Spleen (tissue), 11 donors: ENCODE data around the gene HS6ST2. TPM values are rescaled to one million over a fixed set of nuclear protein-coding genes. Genes with fewer than 3 reads are reported as not detected.
"Not testable (repeated sequence)": the region's sequence is repeated elsewhere in the genome, so short reads cannot be mapped to it uniquely, and the experiment has no call there.

Source experiments
- DNase-seq: peaks from one replicate; pipeline ENCODE4 v3.0.0-alpha.2; 2020
- H3K27ac ChIP-seq, 8 donors: fragments of 200-600 bp; sonication (generic) in 7 of 8; 1 replicate in 4 of 8; 2 replicates in 4 of 8; pipeline versions ENCODE4 v1.5.0 to v1.8.0; 2016 to 2021; ENCODE audit warnings: inconsistent platforms in 4 of 8, mild to moderate bottlenecking in 4 of 8, moderate library complexity in 1 of 8
- H3K27me3 ChIP-seq, 7 donors: fragments of 200-600 bp; sonication (generic) in 6 of 7; replicated peaks in 1 of 7; 1 replicate in 4 of 7; 2 replicates in 3 of 7; pipeline versions ENCODE4 v1.5.0 to v1.8.0; 2016 to 2021; ENCODE audit warnings: inconsistent platforms in 3 of 7, mild to moderate bottlenecking in 1 of 7
- H3K36me3 ChIP-seq, 6 donors: fragments of 200-600 bp; sonication (generic) in 5 of 6; 1 replicate in 4 of 6; 2 replicates in 2 of 6; pipeline versions ENCODE4 v1.5.0 to v1.8.0; 2016 to 2021; ENCODE audit warnings: inconsistent platforms in 2 of 6
- H3K4me1 ChIP-seq, 6 donors: fragments of 200-600 bp; sonication (generic) in 5 of 6; 1 replicate in 3 of 6; 2 replicates in 3 of 6; pipeline versions ENCODE4 v1.5.0 to v1.8.0; 2016 to 2021; ENCODE audit warnings: inconsistent platforms in 3 of 6
- H3K4me3 ChIP-seq, 8 donors: fragments of 200-600 bp; sonication (generic) in 7 of 8; 1 replicate in 4 of 8; 2 replicates in 4 of 8; pipeline versions ENCODE4 v1.5.0 to v1.8.0; 2016 to 2021; ENCODE audit warnings: inconsistent platforms in 4 of 8, mild to moderate bottlenecking in 4 of 8, moderate library complexity in 2 of 8
- H3K9me3 ChIP-seq, 8 donors: fragments of 200-600 bp; sonication (generic) in 7 of 8; 1 replicate in 4 of 8; 2 replicates in 4 of 8; pipeline versions ENCODE4 v1.5.0 to v1.8.0; 2016 to 2021; ENCODE audit warnings: inconsistent platforms in 4 of 8
- CTCF ChIP-seq, 11 experiments: fragments of 200-600 bp in 7 of 11; fragments of 450-650 bp in 4 of 11; sonication (generic) in 4 of 11; IDR thresholded peaks in 8 of 11; conservative IDR thresholded peaks in 3 of 11; 1 replicate in 7 of 11; 2 replicates in 4 of 11; pipeline versions ENCODE4 v1.4.0 to v1.8.0; 2016 to 2021; ENCODE audit warnings: antibody characterized with exemption in 11 of 11, inconsistent platforms in 4 of 11, mild to moderate bottlenecking in 1 of 11
- POLR2A ChIP-seq, 3 donors: fragments of 450-650 bp; IDR thresholded peaks; one replicate each; pipeline ENCODE4 v1.5.1; 2017; ENCODE audit warnings: antibody characterized with exemption in 3 of 3, mild to moderate bottlenecking in 1 of 3
- POLR2AphosphoS5 ChIP-seq, 3 donors: sonication (generic); formaldehyde crosslinking; IDR thresholded peaks; one replicate each; pipeline ENCODE4 v1.5.1; 2017; ENCODE audit warnings: antibody characterized with exemption in 3 of 3
- WGBS, 5 donors: extraction: QIAGEN DNeasy Blood & Tissue Kit in 3 of 5; methylation state at CpG; one replicate each; pipeline versions ENCODE4 v1.1.5 to v1.1.7; 2013 to 2018; 5-methylcytosine and 5-hydroxymethylcytosine counted together
- intact Hi-C: fragments of 100-400 bp; cut with DNase I; formaldehyde crosslinking; loops from one replicate; pipeline ENCODE4 v1.15.0; 2023; ENCODE audit warnings: low total_unique reads
- polyA plus RNA-seq, 3 donors: library from polyadenylated mRNA; stranded (reverse); fragments of 200-250 nt; gene quantifications; one replicate each; pipeline ENCODE4 v1.2.1, GENCODE V29; 2013
- total RNA-seq, 7 donors: library from RNA; depleted of rRNA in 3 of 7; stranded (reverse); fragments of >200 nt in 3 of 7; fragmentation: NEBNext Ultra II Directional in 4 of 7; extraction: Animal tissue kit (Norgen Biotek cat#: 25700) in 4 of 7; gene quantifications; one replicate each; pipeline versions ENCODE4 v1.1.0 to v1.2.1, GENCODE V29; 2016 to 2021
- donor health status: healthy with polysubstance abuse.
- donor health status: DM: no; HTN: no; CAD: no; lungs with moderate emphysema.
- donor health status: DM: no; HTN: no; CAD: no.
- donor health status: Bipolar disorder and iron deficiency.
- donor health status: healthy.
- donor health status: DM: no; HTN: no; CAD: no.
- donor health status: DM: yes; HTN: yes; CAD: no.

HS6ST2 gene
- total and polyA plus RNA-seq, 10 donors = 0.02 to 0.20 (median 0.09) TPM; not detected in 7

DNA sequence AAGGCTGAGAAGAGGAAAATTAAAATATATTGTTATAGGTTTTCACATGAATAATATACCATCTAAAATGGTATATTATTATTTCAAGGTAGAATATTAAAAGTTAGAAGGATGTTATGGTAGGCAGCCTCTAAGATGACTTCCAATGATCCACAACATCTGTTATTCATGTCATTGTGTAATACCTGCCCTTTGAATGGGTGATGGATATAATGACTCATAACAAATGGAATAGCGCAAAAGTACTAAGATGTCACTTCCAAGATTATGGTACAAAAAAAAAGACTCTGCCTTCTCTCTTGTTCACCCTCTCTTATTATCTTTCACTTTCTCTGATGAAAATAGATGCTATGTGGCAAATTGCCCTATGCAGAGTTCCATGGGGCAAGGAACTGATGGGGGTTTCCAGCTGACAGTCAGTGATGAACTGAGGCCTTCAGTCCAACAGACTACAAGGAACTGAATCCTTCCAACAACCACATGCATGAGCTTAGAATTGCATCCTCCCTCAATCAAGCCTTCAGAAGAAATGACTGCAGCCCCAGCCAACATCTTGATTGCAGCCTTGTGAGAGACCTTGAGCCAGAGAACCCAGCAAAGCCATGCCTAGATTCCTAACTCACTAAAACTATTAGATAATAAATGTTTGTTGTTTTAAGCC, 57.7 kb downstream of the HS6ST2 start:
- intact Hi-C loops = no loop called here
- DNase-seq = no peak
- WGBS, 5 donors = 79 to 92% (median 91%) methylated on average over 1 of the region's 1 CpG

GRCh38 chrX:132887569-132887968, 70.9 kb downstream of the HS6ST2 start:
- Histone ChIP-seq H3K4me1 (no peaks in the 10 kb centered on the region), H3K4me3 (no peak overlapping the region), H3K9me3 (peaks cover 0 to 13% (median 0%) of the 10 kb centered on the region in 8 donors), H3K36me3 (no peaks in the 10 kb centered on the region), H3K27me3 (peaks cover 0 to 4% (median 0%) of the 10 kb centered on the region in 7 donors), H3K27ac (no peak overlapping the region)
- no peak for DNase-seq
- no peak for TF ChIP-seq POLR2A (IDR thresholded peaks at IDR 0.05)
- intact Hi-C loops = no loop called here

More for the DNA sequence above, 57.7 kb downstream of the HS6ST2 start:
- Histone ChIP-seq H3K27ac (no peak overlapping the region), H3K27me3 (no peaks in the 10 kb centered on the region), H3K4me3 (no peak overlapping the region), H3K4me1 (no peaks in the 10 kb centered on the region), H3K36me3 (no peaks in the 10 kb centered on the region), H3K9me3 (no peaks in the 10 kb centered on the region)
- TF ChIP-seq CTCF (IDR thresholded peaks at IDR 0.05 in 8 of 11, conservative IDR thresholded peaks at IDR 0.05 in 3 of 11) (no peak), POLR2A (IDR thresholded peaks at IDR 0.05) (no peak), POLR2AphosphoS5 (IDR thresholded peaks at IDR 0.05) (no peak)

GRCh38 chrX:132883358-132883915, 75.0 kb downstream of the HS6ST2 start:
- no peak for TF ChIP-seq POLR2AphosphoS5 (IDR thresholded peaks at IDR 0.05)
- TF ChIP-seq CTCF (IDR thresholded peaks at IDR 0.05 in 8 of 11, conservative IDR thresholded peaks at IDR 0.05 in 3 of 11) = no peak
- no peak for TF ChIP-seq POLR2A (IDR thresholded peaks at IDR 0.05)
- Histone ChIP-seq H3K4me1 (no peaks in the 10 kb centered on the region), H3K27ac (no peak overlapping the region), H3K27me3 (peaks cover 0 to 4% (median 0%) of the 10 kb centered on the region in 7 donors), H3K4me3 (no peak overlapping the region), H3K9me3 (peaks cover 0 to 10% (median 0%) of the 10 kb centered on the region in 8 donors), H3K36me3 (no peaks in the 10 kb centered on the region)
- WGBS, 5 donors = 77 to 85% (median 82%) methylated on average over 5 of the region's 5 CpGs
- DNase-seq = no peak
- intact Hi-C loops = no loop called here

- DNase-seq, H3K27ac ChIP-seq, H3K4me1 ChIP-seq, H3K4me3 ChIP-seq, intact Hi-C loops, H3K36me3 ChIP-seq, H3K9me3 ChIP-seq: not testable (repeated sequence)
- peaks cover 0 to 11% (median 0%) of the 10 kb centered on the region in 7 donors for H3K27me3 ChIP-seq
- WGBS, 5 donors = 80 to 100% (median 94%) methylated on average over 1 of the region's 2 CpGs
These were observed 77.7 kb downstream of the HS6ST2 start for GRCh38 chrX:132880753-132881152.

- TF ChIP-seq POLR2A (IDR thresholded peaks at IDR 0.05) (no peak), POLR2AphosphoS5 (IDR thresholded peaks at IDR 0.05) (no peak), CTCF (IDR thresholded peaks at IDR 0.05 in 8 of 11, conservative IDR thresholded peaks at IDR 0.05 in 3 of 11) (no peak)
- no peaks in the 10 kb centered on the region for H3K9me3 ChIP-seq
These were observed 80.4 kb downstream of the HS6ST2 start for GRCh38 chrX:132877954-132878536.

More at GRCh38 chrX:132877954-132878536, 80.4 kb downstream of the HS6ST2 start:
- intact Hi-C loops = no loop called here
- Histone ChIP-seq H3K36me3 (no peaks in the 10 kb centered on the region), H3K4me1 (no peaks in the 10 kb centered on the region), H3K4me3 (no peak overlapping the region), H3K27ac (no peak overlapping the region), H3K27me3 (peaks cover 0 to 7% (median 0%) of the 10 kb centered on the region in 7 donors)
- WGBS, 5 donors = 52 to 72% (median 63%) methylated on average over 5 of the region's 5 CpGs
- DNase-seq = no peak
